ENCODE measurements around the gene CA6.
"Not testable (repeated sequence)": the region's sequence is repeated elsewhere in the genome, so short reads cannot be mapped to it uniquely, and the experiment has no call there.

Gene CA6

GRCh38 chr1:8969937-8970336, 24.3 kb downstream of the CA6 start:
- no peak for DNase-seq (ENCODE audit: low read depth in 2 of 2)

DNA sequence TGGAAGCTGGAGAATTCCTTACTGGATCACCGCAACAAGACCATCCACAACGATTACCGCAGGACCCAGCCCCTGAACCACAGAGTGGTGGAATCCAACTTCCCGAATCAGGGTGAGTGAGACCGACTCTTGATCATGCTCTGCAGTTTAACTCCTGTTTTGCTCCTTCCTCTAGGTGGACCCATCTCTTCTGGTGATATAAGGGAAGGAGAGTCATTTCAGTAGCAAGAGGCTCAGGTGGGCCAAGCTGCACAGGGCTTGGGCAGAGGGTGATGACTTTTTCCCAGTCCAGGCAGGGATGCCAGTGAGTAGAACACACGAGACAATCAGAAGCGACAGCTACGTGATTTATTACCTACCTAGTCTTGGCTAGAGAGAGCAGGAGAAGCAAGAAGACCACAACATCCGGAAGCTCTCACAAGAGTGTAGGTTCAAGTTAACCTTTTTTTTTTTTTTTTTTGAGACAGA, 25.2 kb downstream of the CA6 start:
- DNase-seq (ENCODE audit: low read depth in 2 of 2) = no peak

DNA sequence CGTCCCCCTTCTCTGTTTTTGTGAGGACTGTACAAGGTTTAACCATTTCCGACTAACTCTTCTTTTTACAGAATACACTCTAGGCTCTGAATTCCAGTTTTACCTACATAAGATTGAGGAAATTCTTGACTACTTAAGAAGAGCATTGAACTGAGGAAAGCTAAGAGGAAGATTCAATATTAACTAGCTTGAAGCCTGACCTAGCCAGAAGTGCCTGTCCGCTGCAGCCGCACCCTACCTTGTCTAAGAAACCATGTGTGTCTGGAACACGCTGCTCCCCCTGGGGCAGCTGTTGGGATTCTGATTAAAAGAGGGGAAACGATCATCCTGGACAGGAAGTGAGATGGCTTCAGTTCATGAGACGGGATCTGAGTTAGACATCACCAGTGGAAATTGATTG, 28.9 kb downstream of the CA6 start:
- DNase-seq (ENCODE audit: low read depth in 2 of 2) = no peak

DNA sequence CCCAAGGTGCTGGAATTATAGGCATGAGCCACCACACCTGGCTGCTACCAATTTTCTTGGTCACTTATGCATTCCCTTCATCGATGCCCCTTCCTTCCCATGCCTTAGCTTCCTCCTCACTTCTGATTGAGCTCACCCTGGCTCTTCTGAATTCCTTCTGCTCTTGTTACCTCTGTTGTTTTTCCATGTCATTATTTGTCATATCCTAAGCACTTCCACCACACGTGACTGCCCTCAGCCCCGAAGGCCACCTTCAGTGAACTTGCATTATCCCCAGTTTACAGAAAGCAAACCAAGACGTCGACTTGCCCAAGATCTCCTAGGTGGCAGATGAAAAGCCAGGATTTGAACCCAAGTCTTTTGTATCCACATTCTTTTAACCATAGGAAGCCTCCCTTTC, 30.7 kb downstream of the CA6 start:
- DNase-seq (ENCODE audit: low read depth in 2 of 2) = no peak

GRCh38 chr1:8976896-8977450, 31.3 kb downstream of the CA6 start:
- DNase-seq (ENCODE audit: low read depth in 2 of 2) = no peak

GRCh38 chr1:8980656-8981055, 35.0 kb downstream of the CA6 start:
- DNase-seq (ENCODE audit: low read depth in 2 of 2) = no peak

- no peak for DNase-seq (ENCODE audit: low read depth in 2 of 2)
These were observed 35.5 kb downstream of the CA6 start for GRCh38 chr1:8981169-8981568.

DNA sequence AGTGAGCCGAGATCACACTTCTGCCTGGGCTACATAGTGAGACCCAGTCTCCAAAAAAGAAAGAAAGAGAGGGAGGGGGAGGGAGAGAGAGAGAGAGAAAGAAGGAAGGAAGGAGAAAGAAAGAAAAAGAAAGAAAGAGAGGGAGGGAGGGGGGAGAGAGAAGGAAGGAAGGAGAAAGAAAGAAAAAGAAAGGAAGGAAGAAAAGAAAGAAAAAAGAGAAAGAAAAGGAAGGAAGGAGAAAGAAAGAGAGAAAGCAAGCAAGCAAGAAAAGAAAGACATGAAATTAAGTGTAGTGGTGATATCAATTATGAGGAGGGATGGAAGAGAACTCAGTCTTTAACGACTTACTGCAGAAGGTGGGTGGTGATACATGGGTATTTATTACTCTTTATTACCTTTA, 38.5 kb downstream of the CA6 start:
- DNase-seq (ENCODE audit: low read depth in 2 of 2) = no peak

GRCh38 chr1:8984990-8985389, 39.3 kb downstream of the CA6 start:
- no peak for DNase-seq (ENCODE audit: low read depth in 2 of 2)

DNA sequence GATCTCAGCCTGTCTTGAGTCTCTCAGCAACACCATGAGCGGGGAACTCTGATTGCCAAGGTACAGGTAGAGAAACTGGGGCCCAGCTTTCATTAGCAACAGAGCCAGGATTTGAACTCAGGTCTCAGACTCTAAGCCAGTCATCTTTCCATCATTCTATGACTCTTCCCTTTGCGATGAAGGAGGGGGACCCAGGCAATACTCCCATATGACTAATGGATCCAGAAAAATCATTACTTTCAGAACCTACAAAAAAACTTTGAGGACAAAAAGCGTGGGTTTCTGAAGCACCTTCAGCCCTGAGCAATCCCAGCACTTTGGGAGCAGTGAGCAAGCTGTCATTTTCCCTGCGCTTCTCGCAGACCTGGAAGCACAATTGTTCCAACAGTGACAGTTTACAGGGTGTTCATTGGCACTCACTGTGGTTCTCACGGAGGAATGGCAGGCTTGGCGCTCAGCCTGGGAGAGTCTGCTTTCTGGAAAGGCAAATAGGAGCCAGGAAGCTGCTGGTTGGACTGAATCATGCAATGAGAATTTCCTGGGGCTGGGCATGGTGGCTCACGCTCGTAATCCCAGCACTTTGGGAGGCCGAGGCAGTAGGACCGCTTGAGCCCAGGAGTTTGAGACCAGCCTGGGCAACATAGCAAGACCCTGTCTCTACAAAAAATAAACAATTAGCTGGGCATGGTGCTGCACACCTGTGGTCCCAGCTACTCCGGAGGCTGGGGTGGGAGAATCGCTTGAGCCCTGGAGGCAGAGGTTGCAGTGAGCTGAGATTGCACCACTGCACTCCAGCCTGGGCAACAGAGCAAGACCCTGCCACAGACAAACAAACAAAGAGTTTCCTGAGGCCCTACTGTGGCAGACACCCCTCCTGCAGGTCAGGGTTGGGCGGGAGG, 40.5 kb downstream of the CA6 start:
- no peak for DNase-seq (ENCODE audit: low read depth in 2 of 2)

GRCh38 chr1:8986814-8987190, 41.1 kb downstream of the CA6 start:
- DNase-seq (ENCODE audit: low read depth in 2 of 2) = no peak

DNA sequence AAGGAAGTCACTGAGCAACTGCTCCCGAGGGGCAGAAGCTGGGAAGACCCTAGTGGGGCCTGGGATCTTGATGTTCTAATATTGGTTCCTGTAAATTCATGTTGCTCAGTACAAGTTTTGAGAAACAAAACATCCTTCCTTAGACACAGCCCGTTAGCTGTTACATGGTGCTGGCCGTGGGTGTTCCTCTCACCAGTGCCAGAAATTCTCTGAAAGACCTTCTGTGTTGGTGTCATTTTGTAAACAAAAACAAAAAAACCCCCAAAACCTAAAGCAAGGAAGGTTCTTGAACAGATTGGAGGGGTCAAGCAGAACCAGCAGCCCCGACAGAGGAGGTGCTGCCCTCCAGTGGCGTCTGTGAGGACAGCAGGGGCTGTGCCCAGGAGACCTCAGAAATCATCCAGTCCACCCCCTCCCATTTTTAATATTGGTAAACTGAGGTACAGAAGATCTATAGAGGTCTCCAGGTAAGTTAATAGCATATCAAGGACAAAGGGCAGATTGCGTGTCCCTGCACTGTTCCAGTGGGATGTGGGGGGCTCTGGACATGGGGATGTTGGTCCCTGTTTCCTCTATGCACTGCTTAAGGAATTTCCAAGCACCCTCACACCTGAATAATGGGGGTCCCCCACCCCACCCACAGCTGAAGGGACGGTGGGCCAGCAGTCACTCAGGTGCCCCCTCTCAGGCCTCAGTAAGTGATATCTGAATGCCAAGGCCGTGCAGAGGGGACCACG, 42.4 kb downstream of the CA6 start:
- DNase-seq (ENCODE audit: low read depth in 2 of 2) = peak; percentile 36 to 61

GRCh38 chr1:8988618-8988967, 42.9 kb downstream of the CA6 start:
- no peak for DNase-seq (ENCODE audit: low read depth in 2 of 2)

GRCh38 chr1:8989061-8989460, 43.4 kb downstream of the CA6 start:
- no peak for DNase-seq (ENCODE audit: low read depth in 2 of 2)

- no peak for DNase-seq (ENCODE audit: low read depth in 2 of 2)
These were observed 44.2 kb downstream of the CA6 start for GRCh38 chr1:8989821-8990220.

DNA sequence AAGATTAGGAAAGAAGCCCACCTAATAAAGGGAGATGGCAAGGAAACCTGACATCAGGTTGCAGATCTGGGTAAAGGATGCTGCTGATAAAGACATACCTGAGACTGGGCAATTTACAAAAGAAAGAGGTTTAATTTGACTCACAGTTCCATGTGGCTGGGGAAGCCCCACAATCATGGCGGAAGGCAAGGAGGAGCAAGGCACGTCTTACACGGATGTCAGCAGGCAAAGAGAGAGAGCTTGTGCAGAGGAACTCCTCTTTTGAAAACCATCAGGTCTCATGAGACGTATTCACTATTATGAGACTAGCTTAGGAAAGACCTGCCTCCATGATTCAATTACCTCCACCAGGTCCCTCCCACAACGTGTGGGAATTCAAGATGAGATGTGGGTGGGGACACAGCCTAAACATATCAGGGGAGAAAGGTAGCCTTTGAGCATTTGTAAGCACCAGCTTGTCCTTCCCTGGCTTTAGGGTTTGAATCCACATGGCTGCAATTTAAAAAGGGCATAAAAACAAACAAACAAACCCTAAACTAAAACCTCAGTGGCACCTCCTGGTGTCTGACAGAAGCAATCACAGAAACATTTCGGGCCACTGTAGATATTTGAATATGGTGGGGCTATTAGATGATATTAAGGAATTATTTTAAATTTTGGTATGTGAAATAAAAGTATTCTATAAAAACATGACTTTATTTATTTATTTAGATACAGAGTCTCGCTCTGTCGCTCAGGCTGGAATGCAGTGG, 47.4 kb downstream of the CA6 start:
- no peak for DNase-seq (ENCODE audit: low read depth in 2 of 2)

DNA sequence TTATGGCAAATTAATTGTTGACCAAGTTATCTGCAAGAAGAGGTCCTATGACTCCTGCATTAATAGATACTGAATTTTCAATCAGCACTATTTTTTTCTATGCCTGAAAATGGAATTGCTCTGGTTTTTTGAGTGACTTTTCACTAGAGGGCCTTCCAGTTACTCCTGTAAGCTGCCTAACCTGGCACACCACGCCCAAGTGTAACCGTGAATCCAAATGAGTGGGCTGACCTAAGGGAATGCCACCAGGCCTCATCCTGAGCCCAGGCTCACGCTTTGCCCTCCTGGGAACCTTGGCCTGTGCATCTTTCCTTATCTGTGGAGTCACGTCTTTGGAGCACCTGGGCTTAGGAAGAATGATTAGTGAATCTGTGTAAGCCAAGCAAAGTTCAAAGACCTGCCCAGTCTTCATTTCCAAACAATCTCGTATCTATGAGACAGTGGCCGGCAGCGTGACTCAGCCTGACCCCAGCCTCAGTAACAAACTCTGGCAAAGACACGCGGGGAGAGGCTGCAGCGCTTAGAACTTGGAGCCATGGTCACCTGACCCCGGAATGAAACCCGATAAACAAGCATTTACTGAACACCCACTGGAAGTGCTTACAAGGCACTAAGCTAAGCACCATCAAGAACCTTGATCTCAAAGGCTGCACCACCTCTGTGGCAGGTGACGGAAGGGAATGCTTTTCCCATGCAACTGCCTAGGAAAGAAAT, 48.5 kb downstream of the CA6 start:
- DNase-seq (ENCODE audit: low read depth in 2 of 2) = not testable (repeated sequence)

- DNase-seq (ENCODE audit: low read depth in 2 of 2) = not testable (repeated sequence)
These were observed 56.0 kb downstream of the CA6 start for GRCh38 chr1:9001534-9002214.

- not testable (repeated sequence) for DNase-seq (ENCODE audit: low read depth in 2 of 2)
These were observed 56.5 kb downstream of the CA6 start for GRCh38 chr1:9002215-9002560.

GRCh38 chr1:9004031-9004699, 58.5 kb downstream of the CA6 start:
- DNase-seq (ENCODE audit: low read depth in 2 of 2) = no peak

Data from stimulated activated CD4-positive, alpha-beta T cell treated with anti-CD3 and anti-CD28 coated beads, Interleukin-12 subunit alpha, Interleukin-12 subunit beta, amount 100 ng/mL, for 24 hours (primary cell).